ENCODE results near the gene ERF.

ERF gene

GRCh38 chr19:42254850-42255765 lies at the start of gene ERF:
ERF (minus strand) TSS chr19:42255128; CDS start chr19:42254999, 129 bp downstream.
- DNase-seq (ENCODE audit: low read depth): peak; percentile 92

GRCh38 chr19:42303876-42304275 lies 48.9 kb upstream of the ERF start:
- DNase-seq (ENCODE audit: low read depth): no peak

DNA sequence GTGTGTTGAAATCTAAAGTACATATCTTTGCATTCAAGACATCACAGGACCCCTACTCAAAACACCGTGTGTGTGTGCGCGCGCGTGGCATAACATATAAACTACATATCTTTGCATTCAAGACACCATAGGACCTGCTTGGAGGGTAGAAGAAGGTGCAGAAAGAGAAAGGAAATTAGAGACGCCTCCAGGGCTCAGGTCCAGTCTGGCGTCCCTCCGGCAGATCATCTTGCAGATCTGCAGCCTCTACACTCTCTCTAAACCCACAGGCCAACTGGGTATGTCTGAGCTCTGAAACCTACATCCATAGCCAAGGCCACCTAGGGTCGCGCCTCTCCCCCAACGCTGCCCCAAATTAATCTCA lies 48.2 kb upstream of the ERF start:
- DNase-seq (ENCODE audit: low read depth): no peak

- no peak for DNase-seq (ENCODE audit: low read depth)
These were observed 46.8 kb upstream of the ERF start, which contains the start of gene PRR19 for GRCh38 chr19:42301646-42302203. PRR19 (plus strand) TSS chr19:42302132; CDS start chr19:42309585, 7,453 bp downstream.

GRCh38 chr19:42297039-42297438 lies 42.1 kb upstream of the ERF start:
- no peak for DNase-seq (ENCODE audit: low read depth)

GRCh38 chr19:42295831-42296525 lies 41.0 kb upstream of the ERF start:
- peak; percentile 75 for DNase-seq (ENCODE audit: low read depth)

DNA sequence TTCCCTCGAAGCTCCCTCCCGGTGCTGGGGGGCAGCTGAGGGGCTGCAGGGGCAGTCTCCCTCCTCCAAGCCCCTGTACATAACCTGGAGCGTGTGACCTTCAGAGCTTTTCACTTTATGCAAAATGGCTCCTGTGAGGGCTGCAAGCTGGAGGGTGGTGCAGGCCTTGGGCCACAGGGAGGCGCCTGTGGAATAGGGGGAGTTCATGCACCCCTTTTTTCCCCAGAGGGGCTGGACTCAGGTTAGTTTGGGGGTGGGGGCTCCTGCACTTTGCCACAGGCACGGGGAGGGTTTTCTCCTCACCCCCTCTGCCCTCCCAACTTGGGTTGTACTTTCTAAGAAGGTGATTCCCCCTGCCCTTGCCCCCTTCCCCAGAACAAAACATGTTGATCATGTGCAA lies 40.4 kb upstream of the ERF start:
- no peak for DNase-seq (ENCODE audit: low read depth)

DNA sequence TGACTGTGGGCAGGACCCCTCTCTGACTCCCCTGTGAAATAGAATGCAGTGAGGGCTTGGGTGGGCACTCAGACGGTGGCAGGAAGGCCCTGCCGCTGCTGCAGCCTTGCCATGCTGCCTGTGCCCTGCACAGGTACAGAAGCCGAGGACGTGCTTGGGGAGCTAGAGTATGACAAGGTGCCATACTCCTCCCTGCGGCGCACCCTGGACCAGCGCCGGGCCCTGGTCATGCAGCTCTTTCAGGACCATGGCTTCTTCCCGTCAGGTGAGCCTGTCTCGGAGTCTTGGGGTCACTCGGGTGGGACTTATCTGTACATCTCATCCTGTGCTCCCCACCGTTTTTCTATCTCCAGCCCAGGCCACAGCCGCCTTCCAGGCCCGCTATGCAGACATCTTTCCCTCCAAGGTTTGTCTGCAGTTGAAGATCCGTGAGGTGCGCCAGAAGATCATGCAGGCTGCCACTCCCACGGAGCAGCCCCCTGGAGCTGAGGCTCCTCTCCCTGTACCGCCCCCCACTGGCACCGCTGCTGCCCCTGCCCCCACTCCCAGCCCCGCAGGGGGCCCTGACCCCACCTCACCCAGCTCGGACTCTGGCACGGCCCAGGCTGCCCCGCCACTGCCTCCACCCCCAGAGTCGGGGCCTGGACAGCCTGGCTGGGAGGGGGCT lies 39.7 kb upstream of the ERF start:
- DNase-seq (ENCODE audit: low read depth): no peak

GRCh38 chr19:42293948-42294347 lies 39.0 kb upstream of the ERF start:
- DNase-seq (ENCODE audit: low read depth): no peak

DNA sequence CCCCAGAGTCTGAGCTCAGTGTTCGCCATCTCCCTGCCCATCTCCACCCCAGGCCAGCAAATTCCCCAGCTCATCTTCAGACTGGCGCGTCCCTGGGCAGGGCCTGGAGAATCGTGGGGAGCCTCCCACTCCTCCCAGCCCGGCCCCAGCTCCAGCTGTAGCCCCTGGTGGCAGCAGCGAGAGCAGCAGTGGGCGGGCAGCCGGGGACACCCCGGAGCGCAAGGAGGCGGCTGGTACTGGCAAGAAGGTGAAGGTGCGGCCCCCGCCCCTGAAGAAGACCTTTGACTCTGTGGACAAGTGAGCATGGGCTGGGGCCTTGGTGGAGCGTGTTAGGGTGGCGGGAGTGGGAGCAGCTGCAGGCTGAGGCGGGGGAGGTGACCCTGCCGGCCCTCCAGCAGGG lies 38.6 kb upstream of the ERF start:
- DNase-seq (ENCODE audit: low read depth): no peak

GRCh38 chr19:42292963-42293362 lies 38.0 kb upstream of the ERF start:
- DNase-seq (ENCODE audit: low read depth): no peak

DNA sequence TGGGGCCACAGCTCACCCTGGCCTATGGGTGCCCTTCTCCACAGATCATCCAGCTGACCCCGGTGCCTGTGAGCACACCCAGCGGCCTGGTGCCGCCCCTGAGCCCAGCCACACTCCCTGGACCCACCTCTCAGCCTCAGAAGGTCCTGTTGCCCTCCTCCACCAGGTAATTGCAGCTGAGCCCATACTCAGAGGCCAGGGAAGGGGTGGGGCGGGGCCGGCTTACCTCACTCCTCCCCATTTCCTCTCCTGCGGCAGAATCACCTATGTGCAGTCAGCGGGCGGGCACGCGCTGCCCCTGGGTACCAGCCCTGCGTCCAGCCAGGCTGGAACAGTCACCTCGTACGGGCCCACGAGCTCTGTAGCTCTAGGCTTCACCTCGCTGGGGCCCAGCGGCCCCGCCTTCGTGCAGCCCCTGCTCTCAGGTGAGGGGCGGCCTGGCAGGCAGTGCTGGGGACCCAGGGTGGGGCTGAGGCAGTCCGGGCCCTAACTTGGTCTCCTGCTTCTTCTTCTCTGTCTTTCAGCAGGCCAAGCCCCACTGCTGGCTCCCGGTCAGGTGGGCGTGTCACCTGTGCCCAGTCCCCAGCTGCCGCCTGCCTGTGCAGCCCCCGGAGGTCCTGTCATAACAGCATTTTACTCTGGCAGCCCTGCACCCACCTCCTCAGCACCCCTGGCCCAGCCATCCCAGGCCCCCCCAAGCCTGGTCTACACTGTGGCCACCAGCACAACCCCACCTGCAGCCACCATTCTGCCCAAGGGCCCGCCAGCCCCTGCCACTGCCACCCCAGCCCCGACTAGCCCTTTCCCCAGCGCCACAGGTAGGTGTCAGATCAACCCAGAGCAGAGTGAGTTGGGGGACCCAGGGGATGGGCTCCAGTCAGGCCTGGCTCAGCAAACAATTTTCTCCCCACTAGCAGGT lies 37.4 kb upstream of the ERF start:
- DNase-seq (ENCODE audit: low read depth): no peak

DNA sequence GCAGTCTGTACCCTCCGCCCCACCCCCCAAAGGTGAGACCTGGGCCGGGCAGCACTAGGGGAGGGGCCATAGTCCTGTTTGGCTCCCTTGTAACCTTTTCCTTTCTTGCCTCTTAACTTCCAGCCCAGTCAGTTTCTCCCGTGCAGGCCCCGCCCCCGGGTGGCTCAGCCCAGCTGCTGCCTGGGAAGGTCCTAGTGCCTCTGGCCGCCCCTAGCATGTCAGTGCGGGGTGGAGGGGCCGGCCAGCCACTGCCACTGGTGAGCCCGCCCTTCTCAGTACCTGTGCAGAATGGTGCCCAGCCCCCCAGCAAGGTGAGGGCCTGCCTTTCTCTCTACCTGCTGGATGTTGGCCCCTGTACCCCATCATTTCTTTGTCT lies 36.5 kb upstream of the ERF start:
- DNase-seq (ENCODE audit: low read depth): no peak

DNA sequence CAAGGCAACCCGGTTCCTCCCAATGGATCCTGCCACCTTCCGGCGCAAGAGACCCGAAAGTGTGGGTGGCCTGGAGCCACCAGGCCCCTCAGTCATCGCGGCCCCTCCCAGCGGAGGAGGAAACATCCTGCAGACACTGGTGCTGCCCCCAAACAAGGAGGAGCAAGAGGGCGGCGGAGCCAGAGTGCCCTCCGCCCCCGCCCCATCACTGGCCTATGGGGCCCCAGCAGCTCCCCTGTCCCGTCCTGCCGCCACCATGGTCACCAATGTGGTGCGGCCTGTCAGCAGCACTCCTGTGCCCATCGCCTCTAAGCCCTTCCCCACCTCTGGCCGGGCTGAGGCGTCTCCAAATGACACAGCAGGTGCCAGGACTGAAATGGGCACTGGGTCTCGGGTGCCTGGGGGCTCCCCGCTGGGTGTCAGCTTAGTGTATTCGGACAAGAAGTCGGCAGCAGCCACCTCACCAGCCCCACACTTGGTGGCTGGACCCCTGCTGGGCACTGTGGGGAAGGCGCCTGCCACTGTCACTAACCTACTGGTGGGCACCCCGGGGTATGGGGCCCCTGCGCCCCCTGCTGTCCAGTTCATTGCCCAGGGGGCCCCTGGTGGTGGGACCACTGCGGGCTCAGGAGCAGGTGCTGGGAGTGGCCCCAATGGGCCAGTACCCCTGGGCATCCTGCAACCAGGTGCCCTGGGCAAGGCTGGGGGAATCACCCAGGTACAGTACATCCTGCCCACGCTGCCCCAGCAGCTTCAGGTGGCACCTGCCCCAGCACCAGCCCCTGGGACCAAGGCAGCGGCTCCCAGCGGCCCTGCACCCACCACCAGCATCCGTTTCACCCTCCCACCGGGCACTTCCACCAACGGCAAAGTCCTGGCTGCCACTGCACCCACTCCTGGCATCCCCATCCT lies 35.9 kb upstream of the ERF start:
- peak; percentile 50 for DNase-seq (ENCODE audit: low read depth)

- DNase-seq (ENCODE audit: low read depth): no peak
These were observed 35.2 kb upstream of the ERF start for GRCh38 chr19:42290136-42290522.

DNA sequence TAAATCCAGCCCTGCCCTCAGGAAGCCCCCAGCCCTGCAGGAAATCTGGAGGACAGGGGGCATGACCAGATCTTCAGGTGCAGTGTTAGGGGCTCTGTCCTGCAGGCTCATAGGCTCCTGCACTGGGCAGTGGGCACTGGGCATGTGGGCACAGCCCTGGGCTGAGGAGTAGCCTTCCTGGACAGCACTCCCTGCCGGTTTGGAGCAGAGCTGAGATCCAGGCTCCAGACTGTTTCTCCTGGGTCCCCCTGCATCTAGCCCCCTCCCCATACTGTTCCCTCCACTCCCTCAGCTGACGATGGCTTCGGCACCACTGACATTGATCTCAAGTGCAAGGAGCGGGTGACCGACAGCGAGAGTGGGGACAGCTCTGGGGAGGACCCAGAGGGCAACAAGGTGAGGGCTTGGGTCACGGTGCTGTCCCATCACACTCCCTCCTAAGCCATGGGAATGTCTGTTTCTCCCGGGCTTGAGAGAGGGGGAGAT lies 34.7 kb upstream of the ERF start:
- DNase-seq (ENCODE audit: low read depth): no peak

DNA sequence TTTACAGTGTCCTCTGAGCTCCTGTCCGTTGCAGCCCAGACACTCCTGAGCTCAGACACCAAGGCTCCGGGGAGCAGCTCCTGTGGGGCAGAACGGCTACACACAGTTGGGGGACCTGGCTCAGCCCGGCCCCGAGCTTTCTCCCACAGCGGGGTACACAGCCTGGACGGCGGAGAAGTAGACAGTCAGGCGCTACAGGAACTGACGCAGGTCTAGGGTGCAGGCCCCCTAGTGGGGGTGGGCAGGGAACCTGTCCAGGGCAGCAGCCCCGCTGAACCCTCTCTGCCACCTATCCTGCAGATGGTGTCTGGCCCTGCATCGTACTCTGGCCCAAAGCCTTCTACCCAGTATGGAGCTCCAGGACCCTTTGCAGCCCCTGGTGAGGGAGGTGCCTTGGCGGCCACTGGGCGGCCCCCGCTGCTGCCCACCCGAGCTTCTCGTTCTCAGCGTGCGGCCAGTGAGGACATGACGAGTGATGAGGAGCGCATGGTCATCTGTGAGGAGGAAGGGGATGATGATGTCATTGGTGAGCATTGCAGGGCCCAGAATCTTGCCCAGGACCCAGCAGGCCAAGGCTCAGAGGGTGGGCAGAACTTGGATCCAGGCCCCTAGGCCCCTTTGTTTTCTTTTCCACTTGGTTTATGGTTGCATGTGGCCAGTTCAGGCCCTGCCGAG lies 34.1 kb upstream of the ERF start:
- DNase-seq (ENCODE audit: low read depth): no peak

DNA sequence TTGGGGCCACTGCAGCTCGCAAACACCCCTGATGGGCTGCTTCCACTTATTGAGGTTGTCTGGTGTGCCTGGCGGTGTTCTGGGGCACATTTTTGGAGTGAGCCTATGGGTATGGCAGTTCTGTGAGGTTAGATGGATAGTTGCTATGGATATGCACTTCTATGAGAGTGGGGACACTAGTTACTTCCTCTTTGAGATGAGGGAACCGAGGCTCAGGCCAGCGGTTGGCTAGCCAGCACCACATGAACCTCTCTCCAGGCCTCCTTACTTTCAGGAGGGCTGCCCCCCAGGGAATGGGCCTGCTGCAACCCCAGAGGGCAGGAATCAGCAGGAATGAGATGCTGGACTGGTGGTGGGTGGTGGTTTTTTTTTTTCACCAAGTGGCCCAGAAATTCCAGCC lies 33.5 kb upstream of the ERF start:
- DNase-seq (ENCODE audit: low read depth): no peak

DNA sequence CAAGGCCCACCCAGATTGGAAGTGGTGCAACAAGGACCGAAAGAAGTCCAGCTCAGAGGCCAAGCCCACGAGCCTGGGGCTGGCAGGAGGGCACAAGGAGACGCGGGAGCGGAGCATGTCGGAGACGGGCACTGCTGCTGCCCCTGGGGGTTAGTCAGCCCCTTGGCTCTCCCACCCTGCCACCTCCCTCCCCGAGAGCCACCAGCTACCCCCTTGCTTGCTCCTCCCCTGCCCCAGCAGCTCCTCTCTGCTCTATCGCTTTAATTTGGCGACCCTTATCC lies 32.8 kb upstream of the ERF start:
- DNase-seq (ENCODE audit: low read depth): no peak

Measured in stimulated activated CD8-positive, alpha-beta memory T cell treated with anti-CD3 and anti-CD28 coated beads, Interleukin-12 subunit alpha, Interleukin-12 subunit beta, amount 100 ng/mL, for 4 hours (primary cell).